Mucosa of rectum (tissue), 2 donors: Measurements from ENCODE around the gene PPARG.

Source experiments
- H3K27ac ChIP-seq, 2 donors: one replicate each; pipeline ENCODE4 v1.7.0; 2013; ENCODE audit warnings: inconsistent platforms in 2 of 2, low read depth in 2 of 2, low read length in 2 of 2
- H3K27me3 ChIP-seq, 2 donors: one replicate each; pipeline ENCODE4 v1.7.0; 2013; ENCODE audit warnings: low read length in 2 of 2; ENCODE audit not compliant: control insufficient read depth in 2 of 2, insufficient read depth in 2 of 2
- H3K36me3 ChIP-seq, 2 donors: one replicate each; pipeline ENCODE4 v1.7.0; 2013; ENCODE audit warnings: low read length in 2 of 2; ENCODE audit not compliant: control insufficient read depth in 2 of 2, insufficient read depth in 2 of 2
- H3K4me1 ChIP-seq, 2 donors: one replicate each; pipeline ENCODE4 v1.7.0; 2013; ENCODE audit warnings: low read length in 2 of 2, mild to moderate bottlenecking in 1 of 2; ENCODE audit not compliant: control insufficient read depth in 2 of 2, insufficient read depth in 2 of 2
- H3K4me3 ChIP-seq, 2 donors: one replicate each; pipeline ENCODE4 v1.7.0; 2013; ENCODE audit warnings: low read length in 2 of 2
- H3K9ac ChIP-seq, 2 donors: one replicate each; pipeline ENCODE4 v1.7.0; 2013; ENCODE audit warnings: low read length in 2 of 2, low read depth in 1 of 2, mild to moderate bottlenecking in 1 of 2
- H3K9me3 ChIP-seq, 2 donors: one replicate each; pipeline ENCODE4 v1.7.0; 2013; ENCODE audit warnings: low read length in 2 of 2; ENCODE audit not compliant: control insufficient read depth in 2 of 2
- donor health status: healthy.
- donor health status: Normal muscosa, but diverticular disease.

PPARG gene

GRCh38 chr3:12352253-12352652 lies 63.4 kb downstream of the PPARG start:
- no peaks in the 10 kb centered on the region for H3K27me3 ChIP-seq

GRCh38 chr3:12352755-12353154 lies 63.9 kb downstream of the PPARG start:
- Histone ChIP-seq H3K9ac (no peak overlapping the region), H3K4me1 (peaks cover 4 to 8% of the 10 kb centered on the region in 2 donors), H3K27me3 (no peaks in the 10 kb centered on the region), H3K4me3 (no peak overlapping the region), H3K36me3 (peaks cover 0 to 5% of the 10 kb centered on the region in 2 donors), H3K27ac (no peak overlapping the region), H3K9me3 (no peaks in the 10 kb centered on the region)

More at GRCh38 chr3:12352253-12352652, 63.4 kb downstream of the PPARG start:
- no peak overlapping the region for H3K9ac ChIP-seq
- no peak overlapping the region for H3K4me3 ChIP-seq
- peaks cover 0 to 5% of the 10 kb centered on the region in 2 donors for H3K36me3 ChIP-seq
- H3K4me1 ChIP-seq, result peaks cover 4 to 8% of the 10 kb centered on the region in 2 donors
- H3K27ac ChIP-seq, result no peak overlapping the region
- no peaks in the 10 kb centered on the region for H3K9me3 ChIP-seq

GRCh38 chr3:12353796-12354525 lies 65.1 kb downstream of the PPARG start:
- Histone ChIP-seq H3K27me3 (no peaks in the 10 kb centered on the region), H3K4me3 (no peak overlapping the region), H3K36me3 (peaks cover 0 to 5% of the 10 kb centered on the region in 2 donors), H3K4me1 (peaks cover 4 to 8% of the 10 kb centered on the region in 2 donors), H3K27ac (no peak overlapping the region), H3K9me3 (no peaks in the 10 kb centered on the region), H3K9ac (no peak overlapping the region)

- Histone ChIP-seq H3K27me3 (no peaks in the 10 kb centered on the region), H3K4me3 (no peak overlapping the region), H3K9ac (no peak overlapping the region), H3K27ac (peak overlapping the region in 1 of 2 donors; percentile 42), H3K36me3 (peaks cover 3 to 5% of the 10 kb centered on the region in 2 donors), H3K9me3 (no peaks in the 10 kb centered on the region), H3K4me1 (peaks cover 4% of the 10 kb centered on the region in 2 donors)
These were observed 67.3 kb downstream of the PPARG start for GRCh38 chr3:12356175-12356574.

- Histone ChIP-seq H3K4me3 (no peak overlapping the region), H3K4me1 (no peaks in the 10 kb centered on the region), H3K9ac (no peak overlapping the region), H3K27ac (peak overlapping the region in 1 of 2 donors; percentile 42), H3K9me3 (no peaks in the 10 kb centered on the region), H3K27me3 (no peaks in the 10 kb centered on the region), H3K36me3 (peaks cover 3 to 5% of the 10 kb centered on the region in 2 donors)
These were observed 68.1 kb downstream of the PPARG start for GRCh38 chr3:12356996-12357395.

DNA sequence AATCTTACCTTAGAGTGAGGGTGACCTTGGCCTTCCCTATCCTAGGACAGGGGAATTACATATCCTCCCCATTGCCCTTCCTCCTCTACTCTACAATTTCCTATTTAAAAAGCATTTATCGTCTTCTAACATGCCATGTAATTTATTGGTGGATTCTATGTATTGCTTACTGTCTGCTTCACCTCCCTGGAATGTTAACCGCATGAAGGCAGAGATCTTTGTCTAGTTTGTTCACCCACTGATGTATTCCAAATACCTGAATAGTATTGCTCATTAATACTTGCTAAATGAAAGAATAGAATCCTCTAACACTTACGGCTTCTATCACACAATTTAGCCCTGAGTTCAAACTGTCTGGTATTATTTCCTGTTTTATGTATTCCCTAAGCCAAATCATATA lies 68.6 kb downstream of the PPARG start:
- H3K27me3 ChIP-seq, result no peaks in the 10 kb centered on the region
- no peak overlapping the region for H3K9ac ChIP-seq
- no peaks in the 10 kb centered on the region for H3K9me3 ChIP-seq
- no peak overlapping the region for H3K27ac ChIP-seq
- H3K4me3 ChIP-seq, result no peak overlapping the region
- H3K36me3 ChIP-seq, result peaks cover 3 to 5% of the 10 kb centered on the region in 2 donors
- H3K4me1 ChIP-seq, result no peaks in the 10 kb centered on the region

- Histone ChIP-seq H3K36me3 (peaks cover 0 to 3% of the 10 kb centered on the region in 2 donors), H3K9ac (no peak overlapping the region), H3K4me3 (no peak overlapping the region), H3K4me1 (no peaks in the 10 kb centered on the region), H3K27me3 (no peaks in the 10 kb centered on the region), H3K27ac (no peak overlapping the region), H3K9me3 (no peaks in the 10 kb centered on the region)
These were observed 74.7 kb downstream of the PPARG start for GRCh38 chr3:12363397-12364195.

DNA sequence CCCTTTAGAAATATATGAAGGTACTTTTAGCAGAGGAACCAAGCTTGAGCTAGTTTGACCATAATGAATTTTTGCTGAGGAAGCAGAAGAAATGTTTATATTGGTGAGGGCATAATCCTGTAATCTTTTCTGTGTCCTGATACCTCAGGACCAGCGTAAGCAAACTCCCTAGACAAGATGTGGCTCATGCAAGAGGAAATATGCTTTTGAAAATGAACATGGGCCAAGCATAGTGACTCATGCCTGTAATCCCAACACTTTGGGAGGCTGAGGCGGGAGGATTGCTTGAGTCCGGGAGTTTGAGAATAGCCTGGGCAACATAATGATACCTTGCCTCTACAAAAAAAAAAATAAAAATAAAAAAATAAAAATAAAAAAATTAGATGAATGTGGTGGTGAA lies 78.5 kb downstream of the PPARG start:
- Histone ChIP-seq H3K9ac (no peak overlapping the region), H3K4me1 (peaks cover 2 to 32% of the 10 kb centered on the region in 2 donors), H3K27me3 (no peaks in the 10 kb centered on the region), H3K27ac (no peak overlapping the region), H3K4me3 (no peak overlapping the region), H3K36me3 (no peaks in the 10 kb centered on the region), H3K9me3 (no peaks in the 10 kb centered on the region)

- Histone ChIP-seq H3K27me3 (no peaks in the 10 kb centered on the region), H3K4me1 (peaks cover 2 to 32% of the 10 kb centered on the region in 2 donors), H3K36me3 (peaks cover 0 to 2% of the 10 kb centered on the region in 2 donors), H3K9ac (no peak overlapping the region), H3K4me3 (no peak overlapping the region), H3K27ac (no peak overlapping the region), H3K9me3 (no peaks in the 10 kb centered on the region)
These were observed 80.2 kb downstream of the PPARG start for GRCh38 chr3:12369029-12369428.

DNA sequence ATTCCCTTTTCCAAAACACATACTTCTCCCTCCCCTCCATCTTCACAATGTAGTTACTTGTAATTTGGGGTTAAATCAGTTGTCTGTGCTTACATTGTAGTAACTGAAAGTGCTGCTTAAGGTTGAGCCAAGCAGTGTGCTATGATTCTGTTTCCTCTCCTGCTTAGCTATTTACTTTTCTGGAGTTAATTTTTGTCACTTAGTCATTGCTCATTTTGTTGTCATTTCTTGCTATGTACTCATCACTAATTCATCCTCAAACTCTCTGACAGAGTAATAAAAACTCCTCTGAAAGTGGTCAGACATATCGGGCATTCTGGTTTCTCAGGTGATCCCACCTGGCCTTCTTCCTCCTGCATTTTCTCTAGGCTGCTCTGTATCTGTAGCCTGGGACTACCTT lies 80.7 kb downstream of the PPARG start:
- Histone ChIP-seq H3K4me3 (no peak overlapping the region), H3K9ac (no peak overlapping the region)

More for the DNA sequence above, 80.7 kb downstream of the PPARG start:
- no peaks in the 10 kb centered on the region for H3K9me3 ChIP-seq
- peak overlapping the region; percentile 18 to 75 for H3K27ac ChIP-seq
- H3K27me3 ChIP-seq, result no peaks in the 10 kb centered on the region
- peaks cover 2 to 32% of the 10 kb centered on the region in 2 donors for H3K4me1 ChIP-seq
- peaks cover 0 to 2% of the 10 kb centered on the region in 2 donors for H3K36me3 ChIP-seq
